Measurements from ENCODE around the gene NR6A1.

DNA sequence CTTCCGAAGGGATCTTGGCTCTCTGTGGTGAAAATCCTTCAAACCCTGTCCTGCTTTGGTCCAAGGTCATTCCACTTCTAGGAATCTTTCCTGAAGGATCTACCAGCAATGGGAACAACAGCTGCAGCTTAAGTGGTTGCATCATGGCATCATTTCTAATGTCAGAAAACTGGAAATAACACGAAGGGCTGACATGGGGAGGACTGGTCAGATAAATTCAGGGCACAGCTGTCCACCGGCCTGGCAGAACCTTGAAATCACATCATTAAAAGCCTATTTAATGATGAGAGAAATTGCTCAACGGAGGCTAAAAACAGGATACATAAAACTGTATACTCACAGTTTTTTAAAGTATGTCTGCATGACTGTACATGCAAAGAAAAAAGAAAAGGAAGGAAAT is 34.1 kb upstream of the NR6A1 start:
- TF ChIP-seq, protein P1, sequence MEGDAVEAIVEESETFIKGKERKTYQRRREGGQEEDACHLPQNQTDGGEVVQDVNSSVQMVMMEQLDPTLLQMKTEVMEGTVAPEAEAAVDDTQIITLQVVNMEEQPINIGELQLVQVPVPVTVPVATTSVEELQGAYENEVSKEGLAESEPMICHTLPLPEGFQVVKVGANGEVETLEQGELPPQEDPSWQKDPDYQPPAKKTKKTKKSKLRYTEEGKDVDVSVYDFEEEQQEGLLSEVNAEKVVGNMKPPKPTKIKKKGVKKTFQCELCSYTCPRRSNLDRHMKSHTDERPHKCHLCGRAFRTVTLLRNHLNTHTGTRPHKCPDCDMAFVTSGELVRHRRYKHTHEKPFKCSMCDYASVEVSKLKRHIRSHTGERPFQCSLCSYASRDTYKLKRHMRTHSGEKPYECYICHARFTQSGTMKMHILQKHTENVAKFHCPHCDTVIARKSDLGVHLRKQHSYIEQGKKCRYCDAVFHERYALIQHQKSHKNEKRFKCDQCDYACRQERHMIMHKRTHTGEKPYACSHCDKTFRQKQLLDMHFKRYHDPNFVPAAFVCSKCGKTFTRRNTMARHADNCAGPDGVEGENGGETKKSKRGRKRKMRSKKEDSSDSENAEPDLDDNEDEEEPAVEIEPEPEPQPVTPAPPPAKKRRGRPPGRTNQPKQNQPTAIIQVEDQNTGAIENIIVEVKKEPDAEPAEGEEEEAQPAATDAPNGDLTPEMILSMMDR (IDR thresholded peaks at IDR 0.05) = no peak
- TF ChIP-seq POLR2AphosphoS5 (IDR thresholded peaks at IDR 0.05; ENCODE audit: insufficient read depth in 1 of 2, low read depth in 1 of 2) (no peak), POLR2A (IDR thresholded peaks at IDR 0.05) (no peak)
